Kidney tubule cell (primary cell): Measurements from ENCODE around the gene CDC42.
"Not testable (repeated sequence)": the region's sequence is repeated elsewhere in the genome, so short reads cannot be mapped to it uniquely, and the experiment has no call there.

Experiments
- DNase-seq: peaks from one replicate; pipeline ENCODE4 v3.0.0-alpha.2; 2018; ENCODE audit warnings: low spot score

CDC42 gene

DNA sequence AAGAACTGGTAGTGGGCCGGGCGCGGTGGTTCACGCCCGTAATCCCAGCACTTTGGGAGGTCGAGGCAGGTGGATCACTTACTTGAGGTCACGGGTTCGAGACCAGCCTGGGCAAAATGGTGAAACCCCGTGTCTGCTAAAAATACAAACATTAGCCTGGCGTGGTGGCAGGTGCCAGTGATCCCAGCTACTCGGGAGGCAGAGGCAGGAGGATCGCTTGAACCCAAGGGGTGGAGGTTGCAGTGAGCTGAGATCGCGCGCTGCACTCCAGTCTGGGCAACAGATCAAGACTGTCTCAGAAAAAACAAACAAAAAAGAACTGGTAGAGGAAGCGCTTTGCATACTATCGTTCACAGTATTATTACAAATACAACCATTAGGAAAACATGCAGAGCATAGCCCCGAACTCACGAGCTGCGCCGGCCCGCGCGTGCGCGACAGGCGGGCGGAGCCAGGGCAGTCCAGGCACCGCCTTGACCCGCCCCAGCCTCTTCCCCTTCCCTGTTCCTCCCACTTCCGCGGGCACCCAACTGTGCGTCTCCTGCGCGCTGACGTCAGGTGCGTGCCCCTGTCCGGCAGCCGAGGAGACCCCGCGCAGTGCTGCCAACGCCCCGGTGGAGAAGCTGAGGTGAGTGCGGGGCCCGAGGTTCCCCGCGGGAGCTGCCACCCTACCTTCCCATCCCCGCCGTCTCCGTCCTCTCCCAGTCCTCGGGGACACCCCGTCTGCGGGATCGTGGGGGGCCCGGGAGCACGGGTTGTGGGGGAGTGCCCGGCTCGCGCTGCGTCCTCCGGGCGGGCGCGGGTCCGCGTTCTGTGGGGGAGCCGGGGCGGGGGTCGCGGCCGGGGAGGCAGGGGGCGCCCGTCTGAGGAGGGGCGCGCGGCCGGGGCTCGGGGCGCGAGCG lies at the start of gene CDC42:
CDC42 (plus strand) TSS at position 595 of the 902 bp plus-strand sequence. CDS start 25,770 bp downstream, outside the sequence.
- DNase-seq: peak; percentile 97

DNA sequence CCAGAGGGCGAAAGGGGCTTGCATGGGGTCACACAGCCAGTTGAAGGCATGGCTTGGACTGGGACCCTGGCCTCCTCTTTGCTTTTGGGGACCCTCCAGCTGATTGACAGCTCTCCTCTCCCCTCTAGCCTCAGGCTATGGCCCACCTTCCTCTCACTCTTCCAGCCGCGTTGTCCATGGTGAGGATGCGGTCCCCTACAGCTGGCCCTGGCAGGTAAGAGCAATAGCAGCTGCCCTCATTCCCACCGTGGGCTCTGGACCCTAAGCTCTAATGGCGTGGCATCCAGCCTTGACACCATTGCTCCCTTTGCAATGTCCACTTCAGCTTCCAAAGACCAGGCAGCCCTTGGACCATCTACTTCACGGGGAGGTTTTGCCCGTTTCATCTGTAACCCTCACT lies 49.6 kb upstream of the CDC42 start:
- DNase-seq: not testable (repeated sequence)

DNA sequence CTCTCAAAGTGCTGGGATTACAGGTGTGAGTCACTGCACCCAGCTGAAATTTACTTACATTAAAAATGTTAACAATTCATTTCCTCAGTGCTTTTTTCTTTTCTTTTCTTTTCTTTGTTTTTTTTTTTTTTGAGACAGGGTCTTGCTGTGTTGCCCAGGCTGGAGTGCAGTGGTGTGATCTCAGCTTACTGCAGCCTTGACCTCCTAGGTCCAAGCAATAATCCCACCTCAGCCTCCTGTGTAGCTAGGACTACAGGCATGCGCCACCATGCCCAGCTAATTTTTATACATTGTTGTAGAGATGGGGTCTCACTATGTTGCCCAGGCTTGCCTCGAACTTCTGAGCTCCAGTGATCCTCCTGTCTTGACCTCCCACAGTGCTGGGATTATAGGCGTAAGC lies 48.5 kb upstream of the CDC42 start:
- DNase-seq: not testable (repeated sequence)

- DNase-seq: peak; percentile 50
Observed at GRCh38 chr1:22005261-22006149, 47.0 kb upstream of the CDC42 start.

DNA sequence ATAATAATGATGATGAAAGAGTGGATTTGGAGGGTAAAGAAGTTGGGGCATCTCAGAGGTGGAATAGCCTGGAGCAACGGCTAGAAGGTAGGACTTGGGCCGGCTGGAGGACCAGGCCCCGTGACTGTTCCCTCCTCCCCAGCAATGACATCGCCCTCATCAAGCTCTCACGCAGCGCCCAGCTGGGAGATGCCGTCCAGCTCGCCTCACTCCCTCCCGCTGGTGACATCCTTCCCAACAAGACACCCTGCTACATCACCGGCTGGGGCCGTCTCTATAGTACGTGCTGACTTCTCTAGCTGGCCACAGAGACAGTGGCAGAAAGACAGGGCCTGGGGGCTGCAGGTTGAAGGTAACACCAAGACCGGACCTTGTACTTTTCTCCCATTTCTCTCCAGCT lies 45.8 kb upstream of the CDC42 start:
- DNase-seq: not testable (repeated sequence)

- DNase-seq: peak; percentile 23
Observed at GRCh38 chr1:22007262-22007661, 45.2 kb upstream of the CDC42 start.

GRCh38 chr1:22009566-22009965 lies 42.9 kb upstream of the CDC42 start:
- DNase-seq: not testable (repeated sequence)

DNA sequence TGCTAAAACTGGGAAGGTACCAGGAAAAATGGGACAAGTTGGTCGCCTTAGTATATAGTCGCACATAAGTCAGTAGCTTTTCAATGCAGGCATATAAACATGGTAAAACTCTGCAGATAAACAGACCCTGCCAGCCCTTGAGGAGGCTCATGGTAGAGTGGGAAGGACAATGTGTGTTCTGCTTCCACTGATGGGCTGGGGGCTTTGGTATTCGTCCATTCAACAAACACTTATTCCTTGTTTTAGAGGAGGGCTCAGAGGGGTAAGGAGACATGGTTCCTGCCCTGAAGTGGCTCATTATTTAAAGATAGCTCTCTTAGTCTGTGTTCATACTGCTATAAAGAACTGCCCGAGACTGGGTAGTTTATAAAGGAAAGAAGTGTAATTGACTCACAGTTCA lies 39.8 kb upstream of the CDC42 start:
- not testable (repeated sequence) for DNase-seq

DNA sequence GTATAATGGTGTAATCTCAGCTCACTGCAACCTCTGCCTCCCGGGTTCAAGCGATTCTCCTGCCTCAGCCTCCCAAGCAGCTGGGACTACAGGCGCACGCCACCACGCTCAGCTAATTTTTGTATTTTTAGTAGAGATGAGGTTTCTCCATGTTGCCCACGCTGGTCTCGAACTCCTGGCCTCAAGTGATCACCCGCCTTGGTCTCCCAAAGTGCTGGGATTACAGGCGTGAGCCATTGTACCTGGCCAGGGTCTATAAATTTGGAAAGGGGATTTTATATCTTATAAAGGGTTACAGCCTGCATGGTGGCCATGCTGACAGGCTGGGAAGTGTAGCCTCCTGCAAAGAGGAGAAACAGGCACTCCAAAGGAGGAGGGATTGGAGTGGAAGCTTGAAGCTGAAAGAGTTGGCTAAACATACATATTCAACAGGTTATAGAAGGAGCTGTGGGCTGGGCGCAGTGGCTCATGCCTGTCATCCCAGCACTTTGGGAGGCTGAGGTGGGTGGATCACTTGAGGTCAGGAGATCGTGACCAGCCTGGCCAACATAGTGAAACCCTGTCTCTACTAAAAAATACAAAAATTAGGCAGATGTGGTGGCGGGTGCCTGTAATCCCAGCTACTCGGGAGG lies 37.8 kb upstream of the CDC42 start:
- DNase-seq: not testable (repeated sequence)

GRCh38 chr1:22018583-22019559 lies 33.6 kb upstream of the CDC42 start:
- peak; percentile 98 for DNase-seq

DNA sequence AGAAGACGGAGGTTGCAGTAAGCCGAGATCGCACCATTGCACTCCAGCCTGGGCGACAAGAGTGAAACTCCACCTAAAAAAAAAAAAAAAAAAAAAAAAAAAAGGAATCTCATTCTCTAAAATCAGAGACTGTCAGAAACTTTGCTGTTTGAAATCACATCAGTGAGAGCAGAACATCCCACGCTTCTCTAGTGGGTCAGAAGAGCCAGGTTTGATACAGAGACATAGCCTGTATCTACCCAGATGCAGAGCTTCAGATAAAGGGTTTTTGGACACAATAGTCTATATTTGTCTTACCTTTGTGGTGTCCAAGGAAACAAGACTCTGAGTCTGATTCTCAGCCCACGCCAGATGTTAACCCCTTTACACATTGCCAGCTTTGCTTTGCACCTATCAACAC lies 31.4 kb upstream of the CDC42 start:
- no peak for DNase-seq

GRCh38 chr1:22024485-22025367 lies 27.8 kb upstream of the CDC42 start:
- peak; percentile 28 for DNase-seq

GRCh38 chr1:22025368-22026155 lies 26.9 kb upstream of the CDC42 start:
- DNase-seq: peak; percentile 95

GRCh38 chr1:22026924-22027289 lies 25.6 kb upstream of the CDC42 start:
- no peak for DNase-seq

DNA sequence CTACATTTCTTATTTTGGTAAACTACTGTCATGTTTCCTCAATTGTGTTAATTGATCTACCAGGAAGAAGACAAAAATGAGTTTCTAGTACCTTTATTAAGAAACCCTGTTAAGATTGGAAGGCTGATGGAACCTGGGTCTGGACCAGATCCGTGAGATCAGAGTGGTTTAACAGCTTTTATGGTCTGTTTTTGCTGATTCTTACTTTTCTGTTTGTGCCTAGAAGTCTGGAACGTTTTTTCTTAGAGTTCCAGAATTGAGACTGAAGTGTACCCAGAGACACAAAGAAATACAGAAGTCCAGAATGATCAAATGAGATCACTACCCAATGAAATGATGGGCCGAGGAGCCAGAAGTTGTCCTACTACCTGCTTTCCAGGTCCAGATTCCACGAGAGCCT lies 22.5 kb upstream of the CDC42 start:
- no peak for DNase-seq

DNA sequence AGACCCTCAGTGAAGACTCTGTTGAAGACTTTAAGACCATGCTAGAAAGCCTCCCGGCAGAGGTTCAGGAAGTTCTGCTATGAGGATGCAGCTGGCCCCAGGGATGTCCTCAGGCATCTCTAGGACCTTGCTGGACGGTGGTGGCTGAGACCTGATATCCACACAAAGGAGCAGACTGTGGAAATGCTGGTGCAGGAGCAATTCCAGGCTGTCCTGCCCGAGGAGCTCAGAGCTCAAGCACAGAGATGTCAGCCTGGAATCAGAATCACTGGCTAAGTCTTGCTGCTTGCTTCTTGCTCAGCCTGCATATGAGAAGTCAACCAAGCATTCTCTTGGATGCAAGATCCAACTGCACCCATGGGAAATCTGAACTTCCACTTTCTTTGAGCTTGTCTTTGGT lies 22.0 kb upstream of the CDC42 start:
- DNase-seq: no peak

DNA sequence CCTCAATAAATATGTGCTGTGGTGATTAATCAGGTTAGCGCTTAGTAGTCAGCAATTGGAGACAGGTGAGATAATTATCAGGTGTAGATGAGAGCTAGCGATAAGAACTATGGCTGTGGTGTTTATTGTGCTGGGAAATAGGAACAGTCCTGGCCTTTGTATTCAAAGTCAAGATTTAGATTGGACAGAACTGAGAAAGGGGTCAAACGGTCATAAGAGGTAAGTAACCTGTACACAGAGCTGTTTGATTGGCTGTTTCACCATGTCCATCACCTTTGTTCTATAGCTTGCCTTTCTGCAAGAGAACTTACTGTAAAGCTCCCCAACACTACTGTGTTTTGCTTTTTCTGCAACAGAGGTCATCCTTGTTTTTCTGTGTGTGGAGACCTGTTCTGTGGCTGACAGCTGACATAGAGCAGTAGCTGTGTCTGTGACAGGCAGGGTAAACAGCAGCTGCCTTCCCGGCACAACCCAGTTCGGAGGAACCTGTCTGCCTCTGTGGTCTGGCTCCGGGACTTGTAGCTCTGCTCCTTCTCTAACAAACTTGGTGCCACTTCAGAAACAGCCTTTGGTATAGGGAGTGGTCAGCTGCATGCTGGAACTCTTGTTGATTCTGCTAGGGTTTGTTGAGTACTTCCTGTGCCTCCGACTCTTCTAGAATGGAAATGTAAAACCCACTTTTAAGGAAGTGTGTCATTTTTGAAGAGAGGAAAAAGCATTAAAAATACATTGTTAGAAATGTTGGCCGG lies 21.1 kb upstream of the CDC42 start:
- no peak for DNase-seq

GRCh38 chr1:22034834-22035233 lies 17.7 kb upstream of the CDC42 start:
- DNase-seq: not testable (repeated sequence)

- DNase-seq: no peak
Observed at GRCh38 chr1:22037520-22037919, 15.0 kb upstream of the CDC42 start.
